AG09309 (cell line): ENCODE data around the gene ITPA.

Experiments
- DNase-seq: peaks from one replicate; pipeline ENCODE4 v3.0.0-alpha.2; 2010; ENCODE audit warnings: low read depth
- H3K4me3 ChIP-seq: 2 replicates; pipeline ENCODE4 v1.5.1; 2011; ENCODE audit warnings: mild to moderate bottlenecking, low read depth, low read length, moderate library complexity; ENCODE audit not compliant: control insufficient read depth
- CTCF ChIP-seq: IDR thresholded peaks from 2 replicates; pipeline ENCODE4 v1.5.1; 2011; ENCODE audit warnings: mild to moderate bottlenecking, low read depth, low read length, inconsistent platforms; ENCODE audit not compliant: insufficient read depth, control insufficient read depth; ENCODE audit errors: missing control alignments

The ITPA gene

GRCh38 chr20:3250091-3250504 is 40.8 kb downstream of the ITPA start:
- no peak for DNase-seq
- no peak overlapping the region for H3K4me3 ChIP-seq
- peak; percentile 1 for TF ChIP-seq CTCF

GRCh38 chr20:3251806-3252205 is 42.5 kb downstream of the ITPA start:
- DNase-seq, result no peak
- H3K4me3 ChIP-seq, result no peak overlapping the region
- TF ChIP-seq CTCF, result no peak

- no peak for TF ChIP-seq CTCF
- no peak for DNase-seq
- H3K4me3 ChIP-seq, result no peak overlapping the region
Observed at GRCh38 chr20:3255728-3256127, 46.4 kb downstream of the ITPA start.

GRCh38 chr20:3258429-3258828 is 49.1 kb downstream of the ITPA start:
- TF ChIP-seq CTCF, result no peak
- no peak for DNase-seq
- no peak overlapping the region for H3K4me3 ChIP-seq

- H3K4me3 ChIP-seq, result no peak overlapping the region
- no peak for DNase-seq
- no peak for TF ChIP-seq CTCF
Observed at GRCh38 chr20:3262566-3262965, 53.3 kb downstream of the ITPA start.

- TF ChIP-seq CTCF, result no peak
- no peak overlapping the region for H3K4me3 ChIP-seq
- DNase-seq, result no peak
Observed at GRCh38 chr20:3270051-3270450, 60.8 kb downstream of the ITPA start.

- no peak for TF ChIP-seq CTCF
- H3K4me3 ChIP-seq, result no peak overlapping the region
- DNase-seq, result no peak
Observed at GRCh38 chr20:3273371-3273770, 64.1 kb downstream of the ITPA start.
